NCI-H69 (cell line): ENCODE results near the gene HEXIM1.

Source experiments
- DNase-seq: peaks from one replicate; lab custom pipeline; 2025; lab: John Stamatoyannopoulos, UW

The HEXIM1 gene

DNA sequence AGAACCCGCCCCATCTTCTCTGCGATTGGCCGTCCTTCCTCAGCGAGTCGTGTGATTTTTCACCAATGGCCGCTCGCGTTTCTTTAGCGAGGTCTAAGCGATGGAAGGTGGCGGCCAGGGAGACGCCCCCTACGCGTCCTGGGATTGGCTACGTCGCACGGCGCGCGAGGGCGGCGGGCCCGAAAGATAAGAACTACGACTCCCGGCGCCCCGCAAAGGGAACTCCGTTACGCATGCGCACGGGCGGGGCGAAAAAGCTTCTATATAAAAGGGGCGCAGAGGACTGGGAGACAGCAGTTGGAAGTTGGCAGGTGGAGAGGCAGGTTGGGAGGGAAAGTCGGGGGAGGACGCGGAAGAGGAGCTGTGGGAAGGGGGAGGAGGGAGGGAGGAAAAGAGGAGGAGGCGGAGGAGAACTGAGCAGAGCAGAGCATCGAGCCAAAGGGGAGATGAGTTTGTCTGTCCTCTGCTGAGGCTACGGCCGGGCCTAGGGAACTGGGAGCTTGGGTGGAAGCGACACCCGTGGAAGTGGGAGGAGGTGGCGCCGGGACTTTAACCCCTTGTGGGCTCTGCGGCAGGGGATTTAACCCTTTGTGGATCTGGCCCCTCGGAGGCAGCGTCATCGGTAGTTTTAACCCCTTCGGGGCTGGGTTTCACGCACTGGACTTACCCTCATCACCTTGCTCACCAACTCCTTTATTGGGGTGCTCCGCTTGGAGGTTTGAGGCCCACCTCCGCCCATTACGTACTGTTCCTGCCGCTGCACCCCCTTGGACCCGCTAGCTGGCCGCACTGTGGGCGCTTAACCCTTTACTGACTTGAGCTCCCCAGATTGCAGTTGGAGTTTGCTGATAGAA, at the start of gene HEXIM1:
Gene HEXIM1, plus strand, starts transcription at position 293 of the 854 bp plus-strand sequence. CDS start 716 bp downstream, outside the sequence.
- DNase-seq = peak; percentile 100

DNA sequence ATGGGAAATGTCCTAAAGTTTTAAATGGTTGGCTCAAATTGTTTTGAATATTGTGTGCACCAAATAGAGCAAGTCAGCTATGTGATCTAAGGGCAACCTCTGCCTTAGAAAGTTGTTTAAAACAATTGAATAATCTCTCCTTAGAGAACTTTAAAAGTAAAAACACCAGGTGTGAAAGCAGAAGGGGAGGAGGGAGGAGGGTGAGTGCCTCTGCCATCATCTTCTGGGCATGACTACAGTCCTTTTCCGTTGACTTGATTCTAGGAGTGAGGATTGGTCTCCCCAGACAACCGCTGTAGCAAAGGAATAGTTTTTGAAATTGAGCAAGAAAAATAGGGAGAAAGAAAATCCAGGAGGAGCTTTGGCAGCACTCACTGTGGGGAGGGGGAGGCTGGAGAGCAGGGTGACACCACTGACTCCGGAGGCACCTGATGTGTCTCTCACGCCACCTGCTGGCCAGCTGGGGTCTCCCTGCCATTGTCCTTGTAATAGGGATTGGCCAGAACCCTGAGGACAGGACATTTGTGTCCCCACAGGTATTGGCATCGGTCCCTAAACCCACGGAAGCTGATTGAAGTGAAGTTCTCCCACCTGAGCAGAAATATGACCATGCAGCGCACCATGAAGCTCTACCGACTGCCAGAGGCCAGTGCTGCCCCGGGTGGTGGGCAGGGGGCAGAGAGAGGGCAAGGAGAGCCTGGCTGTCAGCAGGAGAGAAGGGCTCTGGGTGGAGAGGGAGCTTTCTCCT, 49.2 kb upstream of the HEXIM1 start:
- peak; percentile 84 for DNase-seq

DNA sequence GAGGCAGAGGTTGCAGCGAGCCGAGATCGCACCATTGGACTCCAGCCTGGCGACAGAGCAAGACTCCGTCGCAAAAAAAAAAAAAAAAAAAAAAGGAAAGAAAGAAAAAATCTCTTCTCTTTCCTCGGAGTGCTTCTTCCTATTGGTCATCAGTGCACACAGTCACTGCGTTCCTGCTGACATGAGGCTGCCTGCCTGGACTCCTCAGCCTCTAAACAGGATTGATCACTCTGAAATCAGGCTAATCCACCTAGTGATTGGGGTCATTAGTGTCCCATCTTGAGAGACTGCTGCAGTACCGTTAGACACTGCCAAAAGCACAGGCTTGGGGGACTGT, 46.8 kb upstream of the HEXIM1 start:
- no peak for DNase-seq

DNA sequence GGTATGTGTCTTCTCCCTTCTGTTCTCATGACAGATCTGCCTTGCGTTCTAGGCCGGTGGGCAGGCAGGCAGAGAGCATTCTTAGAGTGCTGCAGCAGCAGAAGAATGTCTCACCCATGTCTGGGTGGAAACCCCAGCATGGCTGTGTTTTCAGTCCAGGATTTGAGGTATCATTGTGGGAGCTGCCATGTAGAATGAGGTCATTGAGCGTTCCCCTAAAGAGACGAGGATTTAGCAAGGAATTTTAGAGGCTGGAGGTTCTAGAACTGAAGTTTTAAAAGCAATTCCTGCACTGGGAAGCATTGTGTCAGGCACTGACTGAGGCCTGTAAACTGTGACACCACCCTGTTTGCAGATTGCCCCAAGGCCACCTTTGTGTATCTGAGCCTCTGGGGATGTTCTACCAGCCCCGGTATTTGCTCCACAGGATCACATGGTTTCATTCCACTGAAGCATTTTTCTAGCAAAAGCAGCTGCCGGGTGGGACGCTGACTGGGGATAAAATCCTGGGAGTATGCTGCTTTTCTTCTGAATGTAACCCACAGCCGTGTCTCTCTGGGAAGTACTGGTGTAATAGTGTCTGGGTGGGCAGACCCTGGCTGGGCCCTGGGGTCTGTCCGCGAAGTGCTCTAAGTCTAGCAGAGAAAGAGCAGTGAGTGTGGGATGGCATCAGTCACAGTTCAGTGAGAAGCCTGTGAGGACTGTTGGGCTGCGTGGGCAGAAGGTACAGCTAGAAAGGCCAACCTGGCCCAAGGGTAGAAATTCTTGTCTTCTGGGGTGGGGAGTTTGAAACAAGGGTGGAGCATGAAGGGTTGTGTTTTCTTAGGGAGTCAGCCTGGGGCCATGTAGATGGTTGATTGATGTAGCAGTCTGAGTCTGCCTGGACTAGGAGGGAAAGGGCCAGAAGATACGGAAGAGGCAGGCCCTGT, 46.1 kb upstream of the HEXIM1 start:
- no peak for DNase-seq

DNA sequence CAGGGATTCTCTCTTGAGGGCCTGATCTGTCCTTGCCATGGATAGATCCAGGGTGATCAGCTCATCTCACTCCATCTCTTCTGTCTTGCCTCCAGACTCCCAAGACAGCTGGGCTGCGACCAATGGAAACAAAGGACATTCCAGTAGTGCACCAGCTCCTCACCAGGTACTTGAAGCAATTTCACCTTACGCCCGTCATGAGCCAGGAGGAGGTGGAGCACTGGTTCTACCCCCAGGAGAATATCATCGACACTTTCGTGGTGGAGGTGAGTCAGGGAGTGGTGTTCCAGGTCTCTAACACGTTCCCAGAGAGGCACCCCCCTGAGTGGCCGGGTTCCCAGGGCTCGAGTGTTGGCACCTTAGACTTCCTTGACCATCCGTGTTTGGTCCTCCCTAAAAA, 45.4 kb upstream of the HEXIM1 start:
- DNase-seq = no peak

GRCh38 chr17:45103269-45103795, 44.9 kb upstream of the HEXIM1 start:
- no peak for DNase-seq

DNA sequence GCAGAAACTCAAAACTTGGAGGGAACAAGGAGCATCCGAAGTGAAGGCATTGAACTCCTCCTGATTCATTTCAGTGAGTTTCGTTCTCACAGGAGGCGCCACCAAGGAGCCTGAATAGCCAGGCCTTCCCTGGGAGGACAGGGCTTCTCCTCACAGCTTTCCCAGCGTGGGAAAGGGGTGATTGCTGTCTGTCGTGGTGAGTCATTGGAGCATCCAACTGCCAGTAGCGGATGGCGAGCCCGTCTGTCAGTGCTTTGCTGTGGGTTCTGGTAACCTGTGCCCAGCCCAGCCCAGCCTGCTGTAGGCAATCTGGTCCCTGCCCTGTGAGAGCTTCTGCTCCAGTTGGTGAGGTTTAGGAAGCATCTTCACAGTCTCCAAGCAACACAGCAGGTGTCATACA, 44.2 kb upstream of the HEXIM1 start:
- no peak for DNase-seq

DNA sequence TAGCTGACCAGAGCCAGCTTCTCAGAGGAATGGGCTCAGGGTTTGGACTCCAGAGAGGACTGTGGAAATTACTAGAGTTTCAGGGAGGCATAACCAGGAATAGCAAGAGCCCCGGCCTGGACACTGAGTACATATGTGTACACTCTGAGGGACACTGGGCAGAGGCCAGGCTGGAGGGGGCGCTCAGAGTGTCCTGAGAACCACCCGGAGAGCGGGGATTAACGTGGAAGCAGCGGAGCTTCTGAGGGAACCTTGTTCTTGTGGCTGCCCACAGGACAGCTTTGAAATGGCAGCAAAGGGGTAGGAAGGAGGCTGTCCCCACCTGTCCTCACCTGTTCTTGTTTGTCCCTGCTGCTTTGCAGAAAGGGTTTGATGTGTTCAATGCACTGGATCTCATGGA, 43.8 kb upstream of the HEXIM1 start:
- no peak for DNase-seq

- DNase-seq = no peak
Observed at GRCh38 chr17:45104907-45105624, 43.2 kb upstream of the HEXIM1 start.

DNA sequence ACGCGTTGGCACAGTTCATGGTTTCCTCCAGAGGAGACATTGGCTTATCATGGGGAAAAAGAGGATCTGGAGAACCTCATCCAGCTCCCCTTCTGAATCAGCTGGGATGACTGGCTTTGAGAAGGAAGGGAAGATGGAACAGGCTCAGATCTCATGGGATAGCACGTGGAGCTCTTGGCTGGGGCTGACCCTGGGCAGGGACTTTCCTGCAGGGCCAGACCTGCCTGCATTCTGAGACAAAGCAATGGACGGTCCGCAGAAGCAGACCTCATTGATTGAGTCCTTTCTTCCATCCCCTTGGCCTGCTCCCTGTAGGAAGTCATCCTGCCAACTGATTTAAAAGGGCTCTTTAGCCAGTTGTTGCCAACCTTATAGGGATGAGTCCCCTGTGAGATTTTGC, 42.2 kb upstream of the HEXIM1 start:
- DNase-seq = no peak

DNA sequence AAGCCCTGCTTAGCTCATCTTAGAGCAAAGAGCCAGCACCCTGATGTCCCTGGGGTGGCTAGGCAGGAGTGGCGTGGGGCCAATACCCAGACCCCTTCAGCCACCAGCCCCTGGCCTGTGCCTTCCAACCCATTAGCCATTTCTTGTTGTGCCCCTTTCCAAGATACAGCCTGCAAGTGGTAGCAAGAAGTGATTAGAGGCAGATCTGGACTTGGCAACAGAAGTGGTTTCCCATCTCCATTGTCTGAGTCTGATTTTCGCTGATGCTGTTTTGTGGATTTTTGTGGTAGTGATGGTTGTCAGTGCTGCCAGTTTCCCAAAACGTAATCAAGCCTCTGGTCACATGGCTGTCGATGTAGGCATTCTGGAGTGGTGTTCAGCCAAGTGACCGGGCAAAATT, 41.7 kb upstream of the HEXIM1 start:
- DNase-seq = no peak

DNA sequence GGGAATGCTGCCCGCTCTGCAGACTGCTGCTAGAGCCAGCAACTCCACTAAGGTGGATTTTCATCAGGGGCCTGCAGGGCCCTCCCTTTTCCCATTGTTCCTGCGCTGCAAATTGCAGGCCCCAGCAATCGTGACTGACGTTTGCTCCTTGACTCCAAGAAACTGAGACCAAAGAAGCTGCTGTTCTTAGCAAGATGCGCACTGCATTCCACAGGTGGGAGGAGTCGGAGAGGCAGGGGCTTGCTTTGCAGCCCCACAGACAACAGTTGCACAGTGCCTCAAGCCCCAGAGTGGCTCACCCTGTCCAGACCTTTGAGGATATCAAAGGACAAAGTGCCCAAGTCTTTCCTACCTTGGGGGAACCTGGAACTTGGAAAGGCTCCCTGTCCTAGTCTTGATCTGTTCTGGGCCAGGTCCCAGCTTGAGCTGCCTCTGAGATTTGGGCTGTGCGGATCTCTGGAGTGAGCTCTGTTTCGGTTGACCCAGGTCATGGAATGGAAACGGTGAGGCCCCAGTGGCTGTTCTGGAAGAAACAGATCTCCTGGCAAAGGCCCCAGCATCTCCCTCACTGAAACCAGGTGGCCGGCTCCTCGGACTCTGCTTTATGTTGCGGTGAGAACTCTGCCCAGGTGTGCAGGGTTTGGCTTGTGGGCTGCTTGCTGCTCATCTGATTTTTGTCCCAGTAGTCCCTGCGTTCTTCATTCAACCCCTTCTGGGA, 40.8 kb upstream of the HEXIM1 start:
- DNase-seq = no peak

DNA sequence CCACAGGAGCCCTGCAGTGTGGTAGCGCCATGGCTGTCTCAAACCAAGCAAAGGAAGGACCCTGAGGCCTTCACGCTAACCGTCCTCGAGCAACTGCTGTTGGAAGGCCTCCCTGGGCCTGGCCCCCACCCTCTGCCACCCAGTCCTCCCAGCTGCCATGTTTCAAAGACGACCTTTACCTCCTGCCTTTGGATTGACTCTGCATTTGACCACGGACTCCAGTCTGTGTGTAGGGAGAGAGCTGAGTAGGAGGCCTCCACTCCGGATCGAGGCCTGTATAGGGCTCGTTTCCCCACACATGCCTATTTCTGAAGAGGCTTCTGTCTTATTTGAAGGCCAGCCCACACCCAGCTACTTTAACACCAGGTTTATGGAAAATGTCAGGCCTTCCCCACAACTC, 40.2 kb upstream of the HEXIM1 start:
- DNase-seq = no peak

DNA sequence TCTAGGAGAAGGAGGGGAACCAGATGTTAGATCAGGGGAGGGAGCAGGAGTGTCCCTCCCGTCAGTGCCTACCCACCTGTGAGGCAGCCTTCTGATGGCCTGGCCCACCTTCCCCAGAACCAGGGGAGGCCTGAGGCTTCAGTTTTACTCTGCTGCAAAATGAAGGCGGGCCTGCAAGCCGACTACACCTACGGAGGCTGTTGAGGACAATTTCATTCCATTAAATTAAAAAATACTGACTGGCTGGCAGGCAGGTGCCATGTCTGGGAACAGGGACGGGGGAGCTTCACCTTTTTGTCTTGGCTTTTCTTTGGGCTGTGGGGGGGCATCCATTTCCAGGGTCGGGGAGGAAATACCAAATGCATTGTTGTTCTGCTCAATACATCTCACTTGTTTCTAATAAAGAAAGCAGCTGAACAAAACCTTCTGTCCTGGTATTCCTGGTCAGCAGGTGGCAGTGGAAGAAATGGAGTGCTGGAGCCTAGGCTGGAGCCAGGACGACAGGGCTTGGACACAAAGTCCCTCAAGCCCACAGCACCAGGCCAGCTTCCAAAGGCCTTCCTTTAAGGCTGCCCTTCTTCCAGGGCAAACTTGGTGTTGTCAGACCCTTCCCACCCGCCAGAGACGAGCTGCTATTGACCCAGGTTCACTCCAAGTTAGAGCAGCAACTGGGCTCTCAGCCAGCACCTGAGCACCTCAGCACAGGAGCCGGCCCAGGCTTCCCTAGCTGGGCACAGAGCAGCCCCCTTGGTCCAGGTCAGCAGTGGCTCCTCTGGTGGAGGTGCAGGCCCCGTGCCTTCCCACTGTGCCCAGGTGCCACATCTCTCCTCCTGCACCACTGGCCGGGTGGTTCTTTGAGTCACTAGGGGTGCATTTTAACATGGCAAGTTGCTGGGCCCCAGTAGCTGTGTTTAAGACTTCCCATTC, 39.4 kb upstream of the HEXIM1 start:
- DNase-seq = no peak

GRCh38 chr17:45110676-45111611, 37.3 kb upstream of the HEXIM1 start:
- DNase-seq = no peak

DNA sequence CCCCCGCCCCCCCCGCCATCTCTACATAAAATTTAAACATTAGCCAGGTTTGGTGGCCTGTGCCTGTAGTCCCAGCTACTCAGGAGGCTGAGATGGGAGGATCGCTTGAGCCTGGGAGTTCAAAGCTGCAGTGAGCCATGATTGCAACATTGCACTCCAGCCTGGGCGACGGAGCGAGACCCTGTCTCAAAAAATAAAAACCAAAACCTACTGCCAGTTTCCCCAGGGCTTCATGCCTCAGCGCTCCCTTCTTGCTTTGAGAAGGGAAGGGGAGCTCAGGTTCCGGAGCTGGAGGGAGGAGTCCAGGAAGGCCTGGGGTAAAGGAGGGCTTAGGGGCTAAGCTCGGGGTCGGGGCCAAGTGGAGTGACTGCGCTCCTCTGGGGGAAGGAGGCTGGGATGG, 36.4 kb upstream of the HEXIM1 start:
- no peak for DNase-seq

GRCh38 chr17:45112559-45113423, 35.5 kb upstream of the HEXIM1 start:
- DNase-seq = no peak

DNA sequence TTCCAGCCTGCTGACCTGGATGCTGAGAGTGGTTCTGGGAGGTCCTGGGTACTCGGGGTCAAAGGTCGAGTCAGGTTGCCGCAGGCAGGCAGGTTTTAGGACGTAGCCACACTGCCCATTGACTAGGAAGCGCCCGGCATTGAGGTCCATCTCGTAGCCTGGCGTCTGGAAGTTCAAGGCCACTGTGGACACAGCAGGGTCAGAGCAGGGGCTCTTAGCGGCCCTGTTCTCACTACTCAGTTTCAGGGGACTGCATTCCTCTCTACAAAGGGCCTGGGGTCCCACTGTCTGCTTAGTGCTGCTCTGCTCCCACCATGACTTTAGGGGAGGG, 34.9 kb upstream of the HEXIM1 start:
- no peak for DNase-seq
